ENCODE measurements around the gene CORO1A. TPM values are rescaled to one million over a fixed set of nuclear protein-coding genes. Genes with fewer than 3 reads are reported as not detected.

The CORO1A gene
- total RNA-seq, 2 experiments from 2014 or later = 351 to 567 TPM

GRCh38 chr16:30155188-30155587, 28.2 kb upstream of the CORO1A start:
- Histone ChIP-seq H3K79me2 (ENCODE audit: insufficient read depth, low read depth, low read length) (no peaks in the 10 kb centered on the region), H3K4me3 (ENCODE audit: low read depth, low read length, poor library complexity, severe bottlenecking) (no peak overlapping the region), H2AFZ (ENCODE audit: low read length) (no peak overlapping the region), H4K20me1 (ENCODE audit: insufficient read depth, low read length) (no peaks in the 10 kb centered on the region), H3K36me3 (ENCODE audit: insufficient read depth, low read length) (no peaks in the 10 kb centered on the region), H3K4me2 (ENCODE audit: low read length) (no peak overlapping the region), H3K27ac (ENCODE audit: low read depth, low read length, poor library complexity, severe bottlenecking) (no peak overlapping the region), H3K4me1 (ENCODE audit: insufficient read depth, low read length, poor library complexity, severe bottlenecking) (no peaks in the 10 kb centered on the region), H3K9me3 (ENCODE audit: low read length) (no peaks in the 10 kb centered on the region), H3K9me2 (ENCODE audit: insufficient read depth, low read length) (no peaks in the 10 kb centered on the region)
- ChIA-PET POLR2A (interaction anchor here (0.6 kb wide), 1 partner anchor 26 kb away, joined by 3 read pairs; no protein-coding TSS in a partner anchor), CTCF (ENCODE audit: unreplicated experiment) (no interaction called here)
- intact Hi-C loops (cut with micrococcal nuclease; ENCODE audit: unreplicated experiment) = no loop called here
- no peak for TF ChIP-seq CTCF (conservative IDR thresholded peaks at IDR 0.05; ENCODE audit: low read length)
- no peak for TF ChIP-seq EZH2phosphoT487 (IDR thresholded peaks at IDR 0.05; ENCODE audit: borderline replicate concordance, low read depth, low read length)
- no peak for DNase-seq (ENCODE audit: low spot score)
- no TSS peak for BruUV-seq (replicated peaks)

GRCh38 chr16:30157214-30157613, 26.2 kb upstream of the CORO1A start:
- Histone ChIP-seq H3K4me3 (ENCODE audit: low read depth, low read length, poor library complexity, severe bottlenecking) (no peak overlapping the region), H3K27ac (ENCODE audit: low read depth, low read length, poor library complexity, severe bottlenecking) (no peak overlapping the region), H3K36me3 (ENCODE audit: insufficient read depth, low read length) (no peaks in the 10 kb centered on the region), H3K9me2 (ENCODE audit: insufficient read depth, low read length) (no peaks in the 10 kb centered on the region), H3K4me1 (ENCODE audit: insufficient read depth, low read length, poor library complexity, severe bottlenecking) (no peaks in the 10 kb centered on the region), H3K4me2 (ENCODE audit: low read length) (no peak overlapping the region), H3K79me2 (ENCODE audit: insufficient read depth, low read depth, low read length) (no peaks in the 10 kb centered on the region), H3K9me3 (ENCODE audit: low read length) (no peaks in the 10 kb centered on the region), H4K20me1 (ENCODE audit: insufficient read depth, low read length) (no peaks in the 10 kb centered on the region), H2AFZ (ENCODE audit: low read length) (no peak overlapping the region)
- TF ChIP-seq CTCF (conservative IDR thresholded peaks at IDR 0.05; ENCODE audit: low read length) (no peak), EZH2phosphoT487 (IDR thresholded peaks at IDR 0.05; ENCODE audit: borderline replicate concordance, low read depth, low read length) (no peak)
- intact Hi-C loops (cut with micrococcal nuclease; ENCODE audit: unreplicated experiment) = no loop called here
- no peak for DNase-seq (ENCODE audit: low spot score)
- BruUV-seq (replicated peaks) = no TSS peak
- ChIA-PET CTCF (ENCODE audit: unreplicated experiment) (no interaction called here), POLR2A (no interaction called here)

- Histone ChIP-seq H3K27ac (ENCODE audit: low read depth, low read length, poor library complexity, severe bottlenecking) (no peak overlapping the region), H3K4me1 (ENCODE audit: insufficient read depth, low read length, poor library complexity, severe bottlenecking) (peaks cover 8% of the 10 kb centered on the region), H3K4me3 (ENCODE audit: low read depth, low read length, poor library complexity, severe bottlenecking) (no peak overlapping the region), H3K9me3 (ENCODE audit: low read length) (no peaks in the 10 kb centered on the region), H2AFZ (ENCODE audit: low read length) (no peak overlapping the region), H4K20me1 (ENCODE audit: insufficient read depth, low read length) (no peaks in the 10 kb centered on the region), H3K36me3 (ENCODE audit: insufficient read depth, low read length) (no peaks in the 10 kb centered on the region), H3K79me2 (ENCODE audit: insufficient read depth, low read depth, low read length) (no peaks in the 10 kb centered on the region), H3K4me2 (ENCODE audit: low read length) (no peak overlapping the region), H3K9me2 (ENCODE audit: insufficient read depth, low read length) (no peaks in the 10 kb centered on the region)
- DNase-seq (ENCODE audit: low spot score) = no peak
- no TSS peak for BruUV-seq (replicated peaks)
- POLR2A ChIA-PET = no interaction called here
- CTCF ChIA-PET (ENCODE audit: unreplicated experiment) = no interaction called here
- TF ChIP-seq CTCF (conservative IDR thresholded peaks at IDR 0.05; ENCODE audit: low read length) (no peak), EZH2phosphoT487 (IDR thresholded peaks at IDR 0.05; ENCODE audit: borderline replicate concordance, low read depth, low read length) (no peak)
- intact Hi-C loops (cut with micrococcal nuclease; ENCODE audit: unreplicated experiment) = no loop called here
These were observed 19.9 kb upstream of the CORO1A start for GRCh38 chr16:30163538-30163937.

Measured in OCI-LY7 (cell line).